H9 (cell line): ENCODE results near the gene SYK. TPM values are rescaled to one million over a fixed set of nuclear protein-coding genes. Genes with fewer than 3 reads are reported as not detected.

ENCODE experiments used
- DNase-seq: peaks from one replicate; pipeline ENCODE4 v3.0.0-alpha.2; 2017
- H2AFZ ChIP-seq: one replicate; pipeline ENCODE4 v1.6.1; 2013; ENCODE audit warnings: mild to moderate bottlenecking, low read length, control low read depth, moderate library complexity
- H2AK5ac ChIP-seq: 2 replicates; pipeline ENCODE4 v1.6.1; 2013; ENCODE audit warnings: low read length, control low read depth, mixed read lengths; ENCODE audit not compliant: insufficient read length
- H2BK120ac ChIP-seq: one replicate; pipeline ENCODE4 v1.6.1; 2013; ENCODE audit warnings: low read depth, mild to moderate bottlenecking, low read length, control low read depth, inconsistent platforms; ENCODE audit not compliant: poor library complexity, severe bottlenecking
- H2BK12ac ChIP-seq: 2 replicates; pipeline ENCODE4 v1.6.1; 2013; ENCODE audit warnings: low read length, control low read depth, mixed read lengths, low read depth; ENCODE audit not compliant: insufficient read length
- H2BK15ac ChIP-seq: 2 replicates; pipeline ENCODE4 v1.6.1; 2013; ENCODE audit warnings: low read depth, low read length, control low read depth
- H2BK20ac ChIP-seq: one replicate; pipeline ENCODE4 v1.6.1; 2013; ENCODE audit warnings: low read depth, mild to moderate bottlenecking, low read length, control low read depth, inconsistent platforms; ENCODE audit not compliant: poor library complexity, severe bottlenecking
- H2BK5ac ChIP-seq: 2 replicates; pipeline ENCODE4 v1.6.1; 2013; ENCODE audit warnings: low read length, control low read depth, mixed read lengths; ENCODE audit not compliant: insufficient read length
- H3K14ac ChIP-seq: 2 replicates; pipeline ENCODE4 v1.6.1; 2013; ENCODE audit warnings: low read length, control low read depth; ENCODE audit not compliant: insufficient read depth
- H3K18ac ChIP-seq: 2 replicates; pipeline ENCODE4 v1.6.1; 2013; ENCODE audit warnings: low read depth, mild to moderate bottlenecking, mixed read lengths, low read length, control low read depth; ENCODE audit not compliant: insufficient read length
- H3K23ac ChIP-seq: 2 replicates; pipeline ENCODE4 v1.6.1; 2013; ENCODE audit warnings: low read length, control low read depth, mixed read lengths, low read depth; ENCODE audit not compliant: insufficient read length
- H3K23me2 ChIP-seq: 2 replicates; pipeline ENCODE4 v1.6.1; 2013; ENCODE audit warnings: low read depth, mild to moderate bottlenecking, mixed read lengths, low read length, control low read depth; ENCODE audit not compliant: insufficient read length, poor library complexity, severe bottlenecking
- H3K27ac ChIP-seq: 2 replicates; pipeline ENCODE4 v1.5.1; 2013; ENCODE audit warnings: low read length, control low read depth, mixed read lengths, low read depth; ENCODE audit not compliant: insufficient read length
- H3K27me3 ChIP-seq: 2 replicates; pipeline ENCODE4 v1.6.1; 2013; ENCODE audit warnings: low read length, control low read depth, inconsistent platforms; ENCODE audit not compliant: insufficient read depth
- H3K4ac ChIP-seq: 2 replicates; pipeline ENCODE4 v1.6.1; 2013; ENCODE audit warnings: low read depth, mild to moderate bottlenecking, control low read depth, inconsistent platforms, low read length, moderate library complexity
- H3K4me1 ChIP-seq: 2 replicates; pipeline ENCODE4 v1.6.1; 2013; ENCODE audit warnings: low read length, control low read depth, inconsistent platforms; ENCODE audit not compliant: insufficient read depth
- H3K4me2 ChIP-seq: 2 replicates; pipeline ENCODE4 v1.6.1; 2013; ENCODE audit warnings: low read length, control low read depth, mixed read lengths; ENCODE audit not compliant: insufficient read length, insufficient read depth
- H3K56ac ChIP-seq: 2 replicates; pipeline ENCODE4 v1.6.1; 2013; ENCODE audit warnings: low read depth, mild to moderate bottlenecking, mixed read lengths, low read length, control low read depth; ENCODE audit not compliant: insufficient read length
- H3K79me1 ChIP-seq: 2 replicates; pipeline ENCODE4 v1.6.1; 2013; ENCODE audit warnings: low read depth, mild to moderate bottlenecking, moderate library complexity, low read length, control low read depth, inconsistent platforms; ENCODE audit not compliant: insufficient read depth, poor library complexity, severe bottlenecking
- H3K79me2 ChIP-seq: 2 replicates; pipeline ENCODE4 v1.6.1; 2013; ENCODE audit warnings: low read length, control low read depth, inconsistent platforms; ENCODE audit not compliant: insufficient read depth
- H3K9ac ChIP-seq: 2 replicates; pipeline ENCODE4 v1.6.1; 2013; ENCODE audit warnings: low read length, control low read depth, mixed read lengths; ENCODE audit not compliant: insufficient read length; ENCODE audit errors: extremely low read depth
- H3K9me3 ChIP-seq: one replicate; pipeline ENCODE4 v1.6.1; 2013; ENCODE audit warnings: low read depth, low read length, inconsistent platforms; ENCODE audit not compliant: control insufficient read depth
- H3T11ph ChIP-seq: one replicate; pipeline ENCODE4 v1.6.1; 2013; ENCODE audit warnings: mild to moderate bottlenecking, low read length, control low read depth, inconsistent platforms
- H4K20me1 ChIP-seq: one replicate; pipeline ENCODE4 v1.6.1; 2013; ENCODE audit not compliant: control insufficient read depth, insufficient read length, insufficient read depth
- H4K5ac ChIP-seq: 2 replicates; pipeline ENCODE4 v1.6.1; 2013; ENCODE audit warnings: low read depth, mild to moderate bottlenecking, mixed read lengths, low read length, control low read depth; ENCODE audit not compliant: insufficient read length
- H4K8ac ChIP-seq: replicated peaks from 2 replicates; pipeline ENCODE4 v1.6.1; 2013; ENCODE audit warnings: low read length, control low read depth, mixed read lengths, low read depth; ENCODE audit not compliant: insufficient read length
- H4K91ac ChIP-seq: 2 replicates; pipeline ENCODE4 v1.6.1; 2013; ENCODE audit warnings: low read depth, mild to moderate bottlenecking, moderate library complexity, mixed read lengths, low read length, control low read depth; ENCODE audit not compliant: insufficient read length
- H3K27ac Mint-ChIP-seq, 3 experiments: 2 replicates in 2 of 3; 3 replicates in 1 of 3; pipeline ENCODE4 v1.8.0; 2020 to 2021; ENCODE audit warnings: mixed read lengths in 3 of 3, mild to moderate bottlenecking in 1 of 3, moderate library complexity in 1 of 3
- H3K27me3 Mint-ChIP-seq: 2 replicates; pipeline ENCODE4 v1.8.0; 2021; ENCODE audit warnings: low read depth, mild to moderate bottlenecking, moderate library complexity, mixed read lengths
- H3K36me3 Mint-ChIP-seq, 3 experiments: 2 replicates in 2 of 3; 3 replicates in 1 of 3; pipeline ENCODE4 v1.8.0; 2020 to 2021; ENCODE audit warnings: low read depth in 3 of 3, mixed read lengths in 3 of 3; ENCODE audit not compliant: insufficient read depth in 1 of 3
- H3K4me1 Mint-ChIP-seq, 2 experiments: 2 replicates each; pipeline ENCODE4 v1.8.0; 2020; ENCODE audit warnings: mixed read lengths in 2 of 2
- H3K4me3 Mint-ChIP-seq, 2 experiments: 2 replicates in 1 of 2; 3 replicates in 1 of 2; pipeline ENCODE4 v1.8.0; 2020 to 2021; ENCODE audit warnings: mild to moderate bottlenecking in 2 of 2, mixed read lengths in 2 of 2, moderate library complexity in 1 of 2
- H3K9me3 Mint-ChIP-seq, 2 experiments: 2 replicates in 1 of 2; 3 replicates in 1 of 2; pipeline ENCODE4 v1.8.0; 2020; ENCODE audit warnings: mild to moderate bottlenecking in 2 of 2, mixed read lengths in 2 of 2, moderate library complexity in 1 of 2
- WGBS: extraction: QIAGEN DNeasy Blood & Tissue Kit; methylation state at CpG from one replicate; pipeline ENCODE4 v1.1.7; 2013; ENCODE audit warnings: missing lambda C conversion rate, low lambda C conversion rate, mixed read lengths; ENCODE audit not compliant: insufficient read length; ENCODE audit errors: extremely low coverage; 5-methylcytosine and 5-hydroxymethylcytosine counted together
- total RNA-seq: library from RNA; stranded (reverse); gene quantifications from 2 replicates; pipeline ENCODE4 v1.2.1, GENCODE V29; 2021
- TF ChIP-seq, protein P1 (sequence below): fragments of 200-600 bp; sonication (generic); conservative IDR thresholded peaks from 3 replicates; pipeline ENCODE4 v1.8.0; 2021; ENCODE audit warnings: antibody characterized with exemption, mild to moderate bottlenecking

SYK gene
- total RNA-seq, 1 experiment from 2014 or later, result 7.9 TPM

DNA sequence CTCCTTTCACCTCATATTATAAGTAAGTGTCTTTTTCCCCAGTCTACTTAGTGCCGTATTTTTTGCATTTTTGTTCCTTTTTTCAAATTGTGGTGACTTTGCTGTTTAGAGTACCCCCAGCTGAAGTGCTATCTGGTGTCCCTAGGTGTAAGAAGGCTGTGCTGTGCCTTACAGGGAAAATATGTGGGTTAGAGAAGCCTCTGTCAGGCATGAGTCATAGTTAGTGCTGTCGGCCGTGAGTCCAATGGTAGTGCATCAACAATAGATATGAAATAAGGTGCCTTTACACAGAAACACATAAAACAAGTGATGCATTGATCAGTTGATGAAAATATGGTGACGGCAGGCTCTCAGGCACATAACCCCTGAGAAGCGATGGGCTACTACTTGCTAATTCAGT lies 20.1 kb downstream of the SYK start:
- no peak overlapping the region for H3K4me2 ChIP-seq
- no peak overlapping the region for H3K9ac ChIP-seq
- no peak overlapping the region for H2BK20ac ChIP-seq
- peaks cover 9 to 46% (median 30%) of the 10 kb centered on the region in 3 experiments; a peak in 6 of 7 replicates for H3K36me3 Mint-ChIP-seq
- H3K9me3 ChIP-seq, result no peaks in the 10 kb centered on the region
- no peak overlapping the region for H3K4me3 Mint-ChIP-seq
- no peak overlapping the region for H4K91ac ChIP-seq
- no peaks in the 10 kb centered on the region for H3K79me1 ChIP-seq
- H3K4me1 ChIP-seq, result no peaks in the 10 kb centered on the region
- no peak overlapping the region for H3K27ac ChIP-seq
- no peak overlapping the region for H3K4ac ChIP-seq
- no peak overlapping the region for H3K56ac ChIP-seq
- H3K23me2 ChIP-seq, result no peaks in the 10 kb centered on the region
- no peak overlapping the region for H3K14ac ChIP-seq
- no peak overlapping the region for H4K8ac ChIP-seq
- H2BK5ac ChIP-seq, result no peak overlapping the region
- no peak overlapping the region for H3K23ac ChIP-seq
- TF ChIP-seq, protein P1, sequence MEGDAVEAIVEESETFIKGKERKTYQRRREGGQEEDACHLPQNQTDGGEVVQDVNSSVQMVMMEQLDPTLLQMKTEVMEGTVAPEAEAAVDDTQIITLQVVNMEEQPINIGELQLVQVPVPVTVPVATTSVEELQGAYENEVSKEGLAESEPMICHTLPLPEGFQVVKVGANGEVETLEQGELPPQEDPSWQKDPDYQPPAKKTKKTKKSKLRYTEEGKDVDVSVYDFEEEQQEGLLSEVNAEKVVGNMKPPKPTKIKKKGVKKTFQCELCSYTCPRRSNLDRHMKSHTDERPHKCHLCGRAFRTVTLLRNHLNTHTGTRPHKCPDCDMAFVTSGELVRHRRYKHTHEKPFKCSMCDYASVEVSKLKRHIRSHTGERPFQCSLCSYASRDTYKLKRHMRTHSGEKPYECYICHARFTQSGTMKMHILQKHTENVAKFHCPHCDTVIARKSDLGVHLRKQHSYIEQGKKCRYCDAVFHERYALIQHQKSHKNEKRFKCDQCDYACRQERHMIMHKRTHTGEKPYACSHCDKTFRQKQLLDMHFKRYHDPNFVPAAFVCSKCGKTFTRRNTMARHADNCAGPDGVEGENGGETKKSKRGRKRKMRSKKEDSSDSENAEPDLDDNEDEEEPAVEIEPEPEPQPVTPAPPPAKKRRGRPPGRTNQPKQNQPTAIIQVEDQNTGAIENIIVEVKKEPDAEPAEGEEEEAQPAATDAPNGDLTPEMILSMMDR, result no peak
- H2BK12ac ChIP-seq, result no peak overlapping the region
- H2BK120ac ChIP-seq, result no peak overlapping the region
- H2AFZ ChIP-seq, result no peak overlapping the region
- no peak overlapping the region for H2BK15ac ChIP-seq
- no peaks in the 10 kb centered on the region for H3K27me3 ChIP-seq
- DNase-seq, result no peak
- no peak overlapping the region for H3K27ac Mint-ChIP-seq
- peaks cover 13% of the 10 kb centered on the region for H3K27me3 Mint-ChIP-seq
- peaks cover 5 to 8% of the 10 kb centered on the region in 2 experiments; a peak in 3 of 4 replicates for H3K4me1 Mint-ChIP-seq
- WGBS, result no CpG with 5 or more reads among the region's 5 CpGs
- no peak overlapping the region for H4K5ac ChIP-seq
- peaks cover 22 to 33% of the 10 kb centered on the region in 2 experiments for H3K9me3 Mint-ChIP-seq
- no peak overlapping the region for H2AK5ac ChIP-seq
- no peak overlapping the region for H3K18ac ChIP-seq
- no peaks in the 10 kb centered on the region for H3K79me2 ChIP-seq
- no peak overlapping the region for H3T11ph ChIP-seq
- H4K20me1 ChIP-seq, result no peaks in the 10 kb centered on the region
